Stimulated activated CD8-positive, alpha-beta memory T cell treated with anti-CD3 and anti-CD28 coated beads, Interleukin-7, amount 100 ng/mL, for 24 hours (primary cell): ENCODE results near the gene GSE1.

Source experiments
- DNase-seq: peaks from one replicate; pipeline ENCODE4 v3.0.0-alpha.2; 2020; ENCODE audit warnings: low read depth

The GSE1 gene

GRCh38 chr16:85704900-85705846 is 92.1 kb downstream of the GSE1 start:
- DNase-seq: no peak

GRCh38 chr16:85706449-85707034 is 93.4 kb downstream of the GSE1 start:
- no peak for DNase-seq

GRCh38 chr16:85707528-85708095 is 94.5 kb downstream of the GSE1 start:
- DNase-seq: no peak

GRCh38 chr16:85708338-85708737 is 95.2 kb downstream of the GSE1 start:
- no peak for DNase-seq

GRCh38 chr16:85709766-85710585 is 96.9 kb downstream of the GSE1 start:
- DNase-seq: no peak

- no peak for DNase-seq
Measured at GRCh38 chr16:85710732-85711131, 97.6 kb downstream of the GSE1 start.

- no peak for DNase-seq
Measured at GRCh38 chr16:85711982-85712587, 99.0 kb downstream of the GSE1 start.

GRCh38 chr16:85712801-85713200 is 99.7 kb downstream of the GSE1 start:
- no peak for DNase-seq

- DNase-seq: no peak
Measured at GRCh38 chr16:85715169-85716021, 102.3 kb downstream of the GSE1 start.

- no peak for DNase-seq
Measured at GRCh38 chr16:85716022-85716679, 103.0 kb downstream of the GSE1 start.

- no peak for DNase-seq
Measured at GRCh38 chr16:85716680-85717038, 103.5 kb downstream of the GSE1 start.

GRCh38 chr16:85717393-85718152 is 104.5 kb downstream of the GSE1 start:
- peak; percentile 7 for DNase-seq

- no peak for DNase-seq
Measured at GRCh38 chr16:85718153-85718477, 105.0 kb downstream of the GSE1 start.

GRCh38 chr16:85718682-85719081 is 105.6 kb downstream of the GSE1 start:
- no peak for DNase-seq

GRCh38 chr16:85719605-85720301 is 106.6 kb downstream of the GSE1 start:
- no peak for DNase-seq

- DNase-seq: no peak
Measured at GRCh38 chr16:85720302-85720637, 107.1 kb downstream of the GSE1 start.

- no peak for DNase-seq
Measured at GRCh38 chr16:85722128-85722893, 109.2 kb downstream of the GSE1 start.

GRCh38 chr16:85724126-85724879 is 111.2 kb downstream of the GSE1 start:
- no peak for DNase-seq
